Stimulated activated CD8-positive, alpha-beta memory T cell treated with anti-CD3 and anti-CD28 coated beads, Interleukin-12 subunit alpha, Interleukin-12 subunit beta, amount 100 ng/mL, for 4 hours (primary cell): ENCODE data around the gene TLN1.

Source experiments
- DNase-seq: peaks from one replicate; pipeline ENCODE4 v3.0.0-alpha.2; 2020; ENCODE audit warnings: low read depth

Gene TLN1

DNA sequence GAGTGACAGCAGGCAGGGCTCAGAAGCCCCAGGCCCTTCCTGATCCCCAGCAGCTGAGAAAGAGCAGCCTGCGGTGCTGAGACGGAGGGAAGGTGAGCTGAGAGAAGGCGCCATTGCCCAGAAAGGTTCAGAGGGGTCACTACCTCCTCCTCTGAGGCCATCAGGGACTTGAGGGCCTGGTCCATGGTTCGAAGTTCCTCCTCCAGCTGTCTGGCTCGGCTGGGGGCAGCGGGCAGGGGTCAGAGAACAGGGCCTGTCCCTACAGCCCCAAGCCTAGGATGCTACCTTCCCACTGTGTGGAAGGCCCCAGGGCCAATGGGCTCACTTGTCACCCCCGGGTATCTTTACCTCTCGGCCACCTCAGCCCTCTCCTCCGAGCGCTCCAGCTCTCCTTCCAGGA, 47.1 kb downstream of the TLN1 start:
- no peak for DNase-seq

DNA sequence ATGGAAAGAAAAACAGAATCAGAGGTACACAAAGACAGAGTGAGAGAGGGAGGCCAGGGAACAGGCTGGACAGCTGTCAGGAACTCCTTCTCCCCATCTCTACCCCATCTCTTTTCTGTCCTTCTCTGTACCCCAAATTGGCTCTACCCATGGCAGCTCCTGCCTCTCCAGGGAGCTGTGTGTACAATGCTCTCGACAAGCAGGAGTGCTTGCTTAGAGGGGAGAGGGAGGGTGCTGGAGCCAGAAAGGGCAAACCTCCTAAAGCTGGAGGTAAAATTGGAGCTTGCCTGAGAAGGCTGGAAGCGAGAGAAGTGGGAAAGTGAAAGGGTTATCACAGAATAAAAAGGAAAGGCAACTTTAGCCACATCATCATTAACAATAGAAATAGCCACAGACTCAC, 48.7 kb downstream of the TLN1 start:
- DNase-seq = no peak

DNA sequence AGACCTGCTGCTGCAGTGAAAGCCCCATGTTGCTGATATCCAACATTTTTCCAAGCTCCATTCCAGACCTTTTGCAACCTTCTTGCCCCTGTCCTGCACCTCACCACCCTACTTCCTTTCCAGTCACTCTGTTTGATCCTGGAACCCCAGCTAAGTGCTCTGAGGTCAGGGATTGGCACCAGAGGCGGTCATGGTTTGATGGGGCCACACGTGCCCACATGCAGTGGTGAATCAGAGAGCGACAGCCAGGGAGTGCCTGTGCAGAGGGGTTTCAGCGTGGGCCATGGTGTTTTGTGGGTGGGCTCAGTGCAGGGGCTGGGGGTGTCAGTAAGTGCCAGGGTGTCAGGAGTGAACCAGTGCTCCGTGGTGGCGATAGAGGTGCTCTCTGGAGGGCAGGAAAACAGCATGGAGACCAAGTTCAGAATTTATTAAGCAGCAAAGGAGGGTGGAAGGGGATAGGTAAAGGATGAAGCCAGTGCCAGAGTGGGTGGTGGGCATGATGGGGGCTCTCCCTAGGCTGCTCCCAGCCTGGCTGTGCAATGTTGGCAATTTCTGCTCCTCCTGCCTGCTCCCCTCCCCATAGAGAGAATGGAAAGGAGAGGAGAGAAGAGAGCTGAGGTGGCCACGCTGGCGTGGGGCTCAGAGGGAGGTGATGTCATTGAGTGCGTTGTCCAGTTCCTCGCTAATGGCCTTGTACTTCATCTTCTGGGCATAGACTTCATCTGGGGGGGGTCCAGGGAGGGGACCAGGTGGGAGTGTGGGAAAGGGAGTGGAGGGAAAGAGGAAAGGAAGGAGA, 49.3 kb downstream of the TLN1 start:
- no peak for DNase-seq

- DNase-seq = no peak
Measured at GRCh38 chr9:35682051-35682450, 49.9 kb downstream of the TLN1 start.

DNA sequence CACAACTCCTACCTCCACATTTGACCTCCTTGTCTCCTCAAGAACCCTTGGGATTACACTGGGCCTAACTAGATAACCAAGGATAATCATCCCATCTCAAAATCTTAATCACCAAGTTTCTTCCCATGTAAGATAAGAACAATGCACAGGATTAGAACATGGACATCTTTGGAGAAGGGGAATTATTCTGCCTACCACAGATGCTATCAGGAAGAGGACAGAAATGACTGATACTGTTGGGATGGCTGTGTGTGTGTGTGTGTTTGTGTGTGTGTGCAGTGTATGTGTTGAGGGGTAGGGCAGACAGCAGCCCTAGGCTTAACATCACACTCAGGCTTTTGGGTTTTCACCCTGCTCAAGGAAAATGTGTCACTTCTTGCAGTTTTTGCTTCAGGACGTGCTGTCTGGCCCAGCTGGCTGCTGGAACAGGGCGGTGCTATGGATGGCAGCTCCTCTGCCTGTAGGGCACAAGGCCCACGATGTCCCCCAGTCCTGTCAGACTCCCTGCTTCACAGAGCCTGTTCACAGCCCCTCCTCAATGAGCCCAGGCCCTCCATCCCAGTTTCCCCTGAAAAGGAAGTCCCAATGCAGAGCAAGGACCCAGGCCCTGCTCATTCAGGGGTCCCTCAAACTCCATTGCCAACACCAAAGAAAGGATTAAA, 50.5 kb downstream of the TLN1 start:
- no peak for DNase-seq

DNA sequence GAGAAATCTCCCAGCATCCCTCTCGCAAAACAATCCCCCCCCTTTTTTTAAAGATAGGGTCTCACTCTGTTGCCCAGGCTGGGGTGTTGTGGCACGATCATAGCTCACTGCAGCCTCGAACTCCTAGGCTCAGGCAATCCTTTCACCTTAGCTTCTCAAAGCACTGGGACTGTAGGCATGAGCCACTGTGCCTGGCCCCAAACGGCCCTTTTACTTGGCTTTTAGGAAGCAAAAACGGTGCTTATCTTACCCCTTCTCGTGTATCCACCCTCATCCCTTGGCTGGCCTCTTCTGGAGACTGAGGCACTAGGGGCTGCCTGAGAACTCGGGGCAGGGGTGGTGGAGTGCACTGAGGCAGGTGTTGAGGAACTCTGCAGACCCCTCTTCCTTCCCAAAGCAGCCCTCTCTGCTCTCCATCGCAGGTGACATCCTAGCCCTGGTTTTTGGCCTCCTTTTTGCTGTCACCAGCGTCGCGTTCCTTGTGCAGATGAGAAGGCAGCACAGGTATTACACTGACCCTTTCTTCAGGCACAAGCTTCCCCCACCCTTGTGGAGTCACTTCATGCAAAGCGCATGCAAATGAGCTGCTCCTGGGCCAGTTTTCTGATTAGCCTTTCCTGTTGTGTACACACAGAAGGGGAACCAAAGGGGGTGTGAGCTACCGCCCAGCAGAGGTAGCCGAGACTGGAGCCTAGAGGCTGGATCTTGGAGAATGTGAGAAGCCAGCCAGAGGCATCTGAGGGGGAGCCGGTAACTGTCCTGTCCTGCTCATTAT, 51.5 kb downstream of the TLN1 start:
- no peak for DNase-seq

DNA sequence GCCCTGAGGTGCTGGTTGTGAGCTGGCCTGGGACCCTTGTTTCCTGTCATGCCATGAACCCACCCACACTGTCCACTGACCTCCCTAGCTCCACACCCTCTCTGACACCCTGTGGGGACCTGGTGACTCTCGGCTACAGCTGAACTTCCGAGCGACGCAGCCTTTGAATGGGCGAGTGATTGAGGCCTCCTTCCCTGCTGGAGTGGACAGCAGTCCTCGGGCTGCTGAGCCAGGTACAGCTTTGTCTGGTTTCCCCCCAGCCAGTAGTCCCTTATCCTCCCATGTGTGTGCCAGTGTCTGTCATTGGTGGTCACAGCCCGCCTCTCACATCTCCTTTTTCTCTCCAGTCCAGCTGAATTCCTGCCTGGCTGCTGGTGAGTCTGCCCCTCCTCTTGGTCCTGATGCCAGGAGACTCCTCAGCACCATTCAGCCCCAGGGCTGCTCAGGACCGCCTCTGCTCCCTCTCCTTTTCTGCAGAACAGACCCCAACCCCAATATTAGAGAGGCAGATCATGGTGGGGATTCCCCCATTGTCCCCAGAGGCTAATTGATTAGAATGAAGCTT, 52.1 kb downstream of the TLN1 start:
- no peak for DNase-seq

DNA sequence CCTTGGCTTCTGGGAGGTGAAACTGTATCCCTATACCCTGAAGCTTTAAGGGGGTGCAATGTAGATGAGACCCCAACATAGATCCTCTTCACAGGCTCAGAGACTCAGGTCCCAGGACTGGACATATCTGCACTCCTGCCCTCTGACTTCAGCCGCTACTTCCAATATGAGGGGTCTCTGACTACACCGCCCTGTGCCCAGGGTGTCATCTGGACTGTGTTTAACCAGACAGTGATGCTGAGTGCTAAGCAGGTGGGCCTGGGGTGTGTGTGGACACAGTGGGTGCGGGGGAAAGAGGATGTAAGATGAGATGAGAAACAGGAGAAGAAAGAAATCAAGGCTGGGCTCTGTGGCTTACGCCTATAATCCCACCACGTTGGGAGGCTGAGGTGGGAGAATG, 52.9 kb downstream of the TLN1 start:
- no peak for DNase-seq

- no peak for DNase-seq
Measured at GRCh38 chr9:35675732-35676392, 56.1 kb downstream of the TLN1 start.

DNA sequence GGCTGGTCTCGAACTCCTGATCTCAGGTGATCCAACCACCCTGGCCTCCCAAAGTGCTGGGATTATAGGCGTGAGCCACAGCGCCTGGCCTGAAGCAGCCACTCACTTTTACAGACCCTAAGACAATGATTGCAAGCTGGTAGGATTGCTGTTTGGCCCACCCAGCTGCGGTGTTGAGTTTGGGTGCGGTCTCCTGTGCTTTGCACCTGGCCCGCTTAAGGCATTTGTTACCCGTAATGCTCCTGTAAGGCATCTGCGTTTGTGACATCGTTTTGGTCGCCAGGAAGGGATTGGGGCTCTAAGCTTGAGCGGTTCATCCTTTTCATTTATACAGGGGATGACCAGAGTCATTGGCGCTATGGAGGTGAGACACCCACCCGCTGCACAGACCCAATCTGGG, 56.8 kb downstream of the TLN1 start:
- DNase-seq = no peak

DNA sequence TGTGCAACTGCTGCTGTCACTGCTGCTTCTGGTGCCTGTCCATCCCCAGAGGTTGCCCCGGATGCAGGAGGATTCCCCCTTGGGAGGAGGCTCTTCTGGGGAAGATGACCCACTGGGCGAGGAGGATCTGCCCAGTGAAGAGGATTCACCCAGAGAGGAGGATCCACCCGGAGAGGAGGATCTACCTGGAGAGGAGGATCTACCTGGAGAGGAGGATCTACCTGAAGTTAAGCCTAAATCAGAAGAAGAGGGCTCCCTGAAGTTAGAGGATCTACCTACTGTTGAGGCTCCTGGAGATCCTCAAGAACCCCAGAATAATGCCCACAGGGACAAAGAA, 58.0 kb downstream of the TLN1 start:
- DNase-seq = no peak

GRCh38 chr9:35673132-35674024, 58.6 kb downstream of the TLN1 start, which contains the start of gene CA9:
CA9 (plus strand) TSS chr9:35673928; CDS start chr9:35673960, 32 bp downstream.
- DNase-seq = no peak

DNA sequence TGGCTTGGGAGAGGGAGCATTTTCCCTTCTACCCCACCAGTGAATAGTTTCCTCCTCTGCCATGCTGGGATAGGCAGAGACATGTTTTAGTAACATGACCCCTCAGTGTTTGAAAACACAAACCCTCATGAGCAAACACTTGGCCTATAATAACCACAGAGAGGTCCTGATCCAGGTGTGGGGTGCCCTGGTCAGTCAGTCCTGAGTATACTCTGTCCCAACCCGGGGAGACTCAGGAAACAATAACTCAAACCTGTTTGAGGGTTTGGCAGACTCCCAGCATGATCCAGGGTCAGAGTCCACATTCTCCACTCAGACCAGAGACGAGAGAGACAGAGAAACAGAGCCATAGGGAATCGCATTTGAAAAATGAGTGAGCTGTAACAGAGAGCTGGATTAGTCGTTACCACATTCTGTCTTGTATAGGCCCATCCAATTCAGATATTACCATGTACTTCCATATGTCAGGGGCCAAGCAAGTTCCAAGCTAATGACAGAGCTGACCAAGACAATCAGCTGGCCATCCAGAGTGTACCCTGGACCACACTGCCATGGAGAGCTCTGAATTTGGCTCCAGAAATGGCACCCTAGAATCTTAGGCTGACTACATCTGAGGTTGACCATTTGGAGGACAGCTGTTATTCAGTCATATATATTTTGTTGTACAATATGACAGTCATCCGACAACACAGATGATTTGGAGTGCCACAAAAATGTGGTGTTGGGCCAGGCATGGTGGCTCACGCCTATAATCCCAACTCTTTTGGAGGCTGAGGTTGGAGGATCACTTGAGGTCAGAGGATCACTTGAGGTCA, 62.5 kb downstream of the TLN1 start:
- DNase-seq = no peak

DNA sequence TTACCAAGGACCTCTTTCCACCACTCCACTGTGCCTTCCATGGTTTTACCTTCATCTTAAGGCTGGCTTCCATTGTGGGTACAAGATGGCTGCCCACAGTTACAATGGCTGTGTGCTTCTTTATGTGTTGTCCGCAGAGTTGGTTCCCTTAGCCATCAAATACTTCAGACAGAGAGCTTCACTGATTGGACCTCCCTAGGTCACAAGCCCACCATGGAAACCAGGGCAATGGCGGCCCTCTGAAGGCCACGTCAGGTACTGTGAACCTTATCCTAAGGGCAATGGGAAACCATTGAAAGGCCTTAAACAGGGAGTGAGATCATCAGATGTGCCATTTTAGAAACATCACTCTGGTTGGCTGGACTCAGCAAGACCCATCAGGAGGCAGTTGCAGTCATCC, 64.1 kb downstream of the TLN1 start:
- no peak for DNase-seq

DNA sequence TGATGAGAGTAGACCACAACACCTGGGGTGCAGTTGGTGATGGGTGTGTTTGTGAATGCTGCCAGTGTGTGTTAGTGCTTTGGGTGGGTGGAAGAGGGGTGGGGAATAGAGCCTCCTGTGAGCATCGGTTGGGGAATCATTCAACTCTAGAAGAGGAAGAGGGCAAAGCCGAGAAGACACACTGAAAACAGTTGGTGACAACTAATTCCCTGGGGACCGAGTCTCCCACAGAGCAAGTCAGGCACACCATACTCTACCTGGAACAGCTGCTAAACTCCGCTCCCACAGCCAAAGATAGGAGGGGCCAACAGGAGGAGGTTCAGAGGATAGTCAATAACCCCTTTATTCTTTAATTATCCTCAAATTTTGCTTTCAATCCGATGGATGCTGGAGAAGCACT, 65.4 kb downstream of the TLN1 start:
- no peak for DNase-seq

DNA sequence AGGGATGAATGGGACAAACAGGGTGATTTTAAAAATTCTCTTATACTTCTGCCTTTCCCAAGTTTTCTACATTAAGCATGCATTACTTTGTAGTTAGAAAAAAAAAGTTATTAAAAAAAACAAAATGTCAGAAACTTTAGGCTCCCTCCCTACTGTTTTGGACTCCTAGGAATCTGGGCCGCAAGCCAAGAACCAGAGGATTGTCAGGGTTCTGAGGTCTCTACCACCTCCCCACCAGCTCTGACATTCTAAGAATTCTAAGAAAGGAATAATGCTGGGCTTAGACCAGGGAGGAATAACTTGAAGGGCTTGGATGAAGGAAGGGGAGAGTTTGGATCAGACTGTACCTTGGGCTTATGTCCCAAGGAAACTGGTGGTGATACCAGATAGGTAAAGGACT, 66.0 kb downstream of the TLN1 start:
- DNase-seq = no peak

DNA sequence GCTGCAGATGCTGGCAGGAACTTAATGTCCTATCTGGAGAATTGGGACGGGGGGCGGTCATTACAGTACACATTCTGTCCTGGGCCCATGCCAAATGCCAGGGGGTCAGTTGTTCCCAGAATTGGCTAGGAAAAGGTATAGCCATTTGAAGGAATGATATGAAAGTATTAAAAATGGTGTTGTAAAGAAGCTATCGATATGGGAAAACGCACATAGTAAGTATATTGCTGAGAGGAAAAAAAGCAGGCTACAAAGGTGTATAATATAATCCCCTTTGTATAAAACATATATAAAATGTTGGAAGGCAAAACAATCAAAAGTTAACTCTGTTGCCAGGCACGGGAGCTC, 66.5 kb downstream of the TLN1 start:
- no peak for DNase-seq

- DNase-seq = peak; percentile 51
Measured at GRCh38 chr9:35664531-35665470, 67.2 kb downstream of the TLN1 start, which contains the start of gene ARHGEF39. ARHGEF39 (minus strand) TSS chr9:35665195; CDS start chr9:35665169, 26 bp downstream.

- no peak for DNase-seq
Measured at GRCh38 chr9:35662437-35662836, 69.6 kb downstream of the TLN1 start.
